PC-3 (cell line): Measurements from ENCODE around the gene BARHL1. TPM values are rescaled to one million over a fixed set of nuclear protein-coding genes. Genes with fewer than 3 reads are reported as not detected.

ENCODE experiments used
- ATAC-seq: fragments of 200-7000 bp; cut with Tn5 transposase; 2 replicates; pipeline ENCODE4 v1.9.1; 2020; ENCODE audit warnings: mild to moderate bottlenecking, moderate library complexity
- BruUV-seq: library from RNA; stranded (reverse); fragments of 400-500 nt; replicated peaks from 2 replicates; lab custom pipeline; 2021; lab: Mats Ljungman, UMichigan
- CTCF ChIA-PET: fragments of 300-600 bp; sonication (Branson Sonifier 250); formaldehyde crosslinking; loops from one replicate; lab custom pipeline; 2022; ENCODE audit warnings: antibody characterized with exemption; lab: Charles Lee
- POLR2A ChIA-PET: fragments of 300-600 bp; sonication (Branson Sonifier 250); formaldehyde crosslinking; loops from one replicate; lab custom pipeline; 2022; ENCODE audit warnings: antibody characterized with exemption; ENCODE audit not compliant: unreplicated experiment; lab: Charles Lee
- DNase-seq: peaks from one replicate; pipeline ENCODE4 v3.0.0-alpha.2; 2015
- H2AFZ ChIP-seq: fragments of 300-600 bp; sonication (generic); 2 replicates; pipeline ENCODE4 v1.6.0; 2016; ENCODE audit warnings: antibody characterized with exemption, low read length
- H3F3A ChIP-seq: fragments of 300-600 bp; sonication (generic); one replicate; pipeline ENCODE4 v1.6.0; 2017; ENCODE audit warnings: antibody characterized with exemption, low read length, control low read depth, mild to moderate bottlenecking; ENCODE audit not compliant: unreplicated experiment
- H3K27ac ChIP-seq: fragments of 300-600 bp; sonication (generic); 2 replicates; pipeline ENCODE4 v1.5.1; 2016; ENCODE audit warnings: mild to moderate bottlenecking, low read length
- H3K27me3 ChIP-seq: fragments of 300-600 bp; sonication (generic); 2 replicates; pipeline ENCODE4 v1.6.1; 2016; ENCODE audit warnings: low read length, mixed read lengths
- H3K36me3 ChIP-seq: fragments of 300-600 bp; sonication (generic); 2 replicates; pipeline ENCODE4 v1.6.1; 2016; ENCODE audit warnings: low read depth, mixed run types, low read length, mixed read lengths
- H3K4me1 ChIP-seq: fragments of 300-600 bp; sonication (generic); 2 replicates; pipeline ENCODE4 v1.5.1; 2016; ENCODE audit warnings: low read length; ENCODE audit not compliant: insufficient read depth
- H3K4me2 ChIP-seq: fragments of 300-600 bp; sonication (generic); 2 replicates; pipeline ENCODE4 v1.6.0; 2016; ENCODE audit warnings: low read length
- H3K4me3 ChIP-seq: fragments of 300-600 bp; sonication (generic); 2 replicates; pipeline ENCODE4 v1.5.1; 2016; ENCODE audit warnings: mild to moderate bottlenecking, low read length, mixed read lengths
- H3K79me2 ChIP-seq: fragments of 300-600 bp; sonication (generic); 2 replicates; pipeline ENCODE4 v1.6.1; 2017; ENCODE audit warnings: low read length, mixed read lengths
- H3K9ac ChIP-seq: fragments of 300-600 bp; sonication (generic); 2 replicates; pipeline ENCODE4 v1.6.0; 2016; ENCODE audit warnings: mild to moderate bottlenecking, low read length
- H3K9me2 ChIP-seq: fragments of 300-600 bp; sonication (generic); replicated peaks from 2 replicates; pipeline ENCODE4 v1.6.1; 2016; ENCODE audit warnings: mixed run types, low read length, mixed read lengths
- H3K9me3 ChIP-seq: fragments of 300-600 bp; sonication (generic); 2 replicates; pipeline ENCODE4 v1.6.1; 2016; ENCODE audit warnings: low read length, mixed read lengths
- H4K20me1 ChIP-seq: fragments of 300-600 bp; sonication (generic); 2 replicates; pipeline ENCODE4 v1.6.1; 2016; ENCODE audit warnings: low read length, mixed read lengths
- EZH2 ChIP-seq: fragments of 300-600 bp; sonication (generic); IDR thresholded peaks from one replicate; pipeline ENCODE4 v1.6.1; 2017; ENCODE audit warnings: antibody characterized with exemption, mild to moderate bottlenecking, low read length; ENCODE audit not compliant: unreplicated experiment
- EZH2phosphoT487 ChIP-seq: fragments of 300-600 bp; sonication (generic); IDR thresholded peaks from 2 replicates; pipeline ENCODE4 v1.6.1; 2018; ENCODE audit warnings: mild to moderate bottlenecking, antibody characterized with exemption, low read length, borderline replicate concordance
- intact Hi-C: fragments of 100-400 bp; cut with micrococcal nuclease; formaldehyde crosslinking; loops from 2 replicates; pipeline ENCODE4 v1.9.0; 2023
- total RNA-seq: library from RNA; depleted of rRNA; stranded (reverse); fragments of >200 nt; gene quantifications from 2 replicates; pipeline ENCODE4 v1.2.3, GENCODE V29; 2014
- TF ChIP-seq, protein P1 (sequence below): fragments of 300-600 bp; sonication (generic); conservative IDR thresholded peaks from 2 replicates; pipeline ENCODE4 v1.5.1; 2017; ENCODE audit warnings: antibody characterized with exemption, low read depth, mild to moderate bottlenecking, low read length

BARHL1 gene
- total RNA-seq, 1 experiment from 2014 or later, result not detected

DNA sequence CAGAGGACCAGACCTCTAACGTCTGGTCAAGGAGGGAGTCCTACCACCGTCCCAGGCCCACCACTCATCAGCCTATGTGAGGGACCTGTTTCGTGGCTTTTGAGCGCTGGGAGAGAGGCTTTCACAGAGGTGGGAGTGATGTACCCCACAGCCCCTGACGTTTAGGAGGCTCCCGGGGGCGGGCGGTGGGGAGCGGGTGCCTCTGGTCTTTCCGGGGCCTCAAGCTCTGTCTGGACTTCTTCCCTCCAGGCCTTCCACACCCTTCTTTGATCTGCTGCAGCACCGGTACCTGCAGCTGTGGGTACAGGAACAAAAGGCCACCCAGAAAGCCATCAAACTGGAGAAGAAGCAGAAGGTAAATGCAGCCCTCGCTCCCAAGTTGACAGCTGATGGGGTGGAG, 45.1 kb upstream of the BARHL1 start:
- H3K36me3 ChIP-seq, result no peaks in the 10 kb centered on the region
- ATAC-seq, result no peak
- BruUV-seq, result no TSS peak

DNA sequence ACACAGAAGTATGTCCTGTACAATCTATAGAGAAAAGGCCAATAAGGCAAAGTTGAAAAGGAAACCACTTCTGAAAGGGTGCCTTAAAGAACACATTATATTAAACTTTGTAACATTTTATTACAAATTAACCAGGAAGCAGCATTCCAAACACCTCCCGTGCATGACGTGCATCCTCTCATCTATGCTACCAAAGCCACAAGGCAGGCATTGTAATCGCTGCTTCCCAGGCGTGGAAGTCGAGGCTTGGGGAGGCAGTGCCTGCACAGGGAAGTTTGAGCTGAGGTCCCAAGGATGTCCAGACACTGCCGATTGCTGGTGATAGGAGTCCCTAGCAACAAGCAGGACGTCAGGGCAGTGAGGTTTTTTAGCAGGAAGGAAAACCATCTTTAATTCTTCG, 44.3 kb upstream of the BARHL1 start:
- CTCF ChIA-PET, result no interaction called here
- TF ChIP-seq EZH2 (no peak), EZH2phosphoT487 (no peak)
- TF ChIP-seq, protein P1, sequence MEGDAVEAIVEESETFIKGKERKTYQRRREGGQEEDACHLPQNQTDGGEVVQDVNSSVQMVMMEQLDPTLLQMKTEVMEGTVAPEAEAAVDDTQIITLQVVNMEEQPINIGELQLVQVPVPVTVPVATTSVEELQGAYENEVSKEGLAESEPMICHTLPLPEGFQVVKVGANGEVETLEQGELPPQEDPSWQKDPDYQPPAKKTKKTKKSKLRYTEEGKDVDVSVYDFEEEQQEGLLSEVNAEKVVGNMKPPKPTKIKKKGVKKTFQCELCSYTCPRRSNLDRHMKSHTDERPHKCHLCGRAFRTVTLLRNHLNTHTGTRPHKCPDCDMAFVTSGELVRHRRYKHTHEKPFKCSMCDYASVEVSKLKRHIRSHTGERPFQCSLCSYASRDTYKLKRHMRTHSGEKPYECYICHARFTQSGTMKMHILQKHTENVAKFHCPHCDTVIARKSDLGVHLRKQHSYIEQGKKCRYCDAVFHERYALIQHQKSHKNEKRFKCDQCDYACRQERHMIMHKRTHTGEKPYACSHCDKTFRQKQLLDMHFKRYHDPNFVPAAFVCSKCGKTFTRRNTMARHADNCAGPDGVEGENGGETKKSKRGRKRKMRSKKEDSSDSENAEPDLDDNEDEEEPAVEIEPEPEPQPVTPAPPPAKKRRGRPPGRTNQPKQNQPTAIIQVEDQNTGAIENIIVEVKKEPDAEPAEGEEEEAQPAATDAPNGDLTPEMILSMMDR, result no peak
- POLR2A ChIA-PET, result no interaction called here

More for the DNA sequence above, 45.1 kb upstream of the BARHL1 start:
- intact Hi-C loops, result no loop called here
- POLR2A ChIA-PET, result no interaction called here
- CTCF ChIA-PET, result no interaction called here
- H3K9me2 ChIP-seq, result no peaks in the 10 kb centered on the region
- no peaks in the 10 kb centered on the region for H3F3A ChIP-seq
- no peaks in the 10 kb centered on the region for H3K27me3 ChIP-seq
- no peak overlapping the region for H3K4me2 ChIP-seq
- no peak for TF ChIP-seq EZH2phosphoT487
- no peak for TF ChIP-seq EZH2
- TF ChIP-seq, protein P1, result no peak
- DNase-seq, result no peak
- no peaks in the 10 kb centered on the region for H3K4me1 ChIP-seq
- no peak overlapping the region for H3K9ac ChIP-seq
- H3K4me3 ChIP-seq, result no peak overlapping the region
- H3K27ac ChIP-seq, result no peak overlapping the region
- no peaks in the 10 kb centered on the region for H3K79me2 ChIP-seq
- H4K20me1 ChIP-seq, result no peaks in the 10 kb centered on the region
- H3K9me3 ChIP-seq, result no peaks in the 10 kb centered on the region
- H2AFZ ChIP-seq, result no peak overlapping the region

GRCh38 chr9:132539096-132539495, 43.3 kb upstream of the BARHL1 start:
- Histone ChIP-seq H3K9me3 (no peaks in the 10 kb centered on the region), H3K4me1 (no peaks in the 10 kb centered on the region), H2AFZ (no peak overlapping the region), H3K9ac (no peak overlapping the region), H3K4me2 (no peak overlapping the region), H3K36me3 (no peaks in the 10 kb centered on the region), H3F3A (no peaks in the 10 kb centered on the region), H3K79me2 (no peaks in the 10 kb centered on the region), H4K20me1 (no peaks in the 10 kb centered on the region), H3K27ac (no peak overlapping the region), H3K4me3 (no peak overlapping the region), H3K27me3 (no peaks in the 10 kb centered on the region), H3K9me2 (no peaks in the 10 kb centered on the region)
- ATAC-seq (no peak), DNase-seq (no peak)
- CTCF ChIA-PET, result no interaction called here
- POLR2A ChIA-PET, result no interaction called here
- intact Hi-C loops, result no loop called here
- no TSS peak for BruUV-seq
- TF ChIP-seq EZH2phosphoT487 (no peak), EZH2 (no peak)
- TF ChIP-seq, protein P1, result no peak

More for the DNA sequence above, 44.3 kb upstream of the BARHL1 start:
- Histone ChIP-seq H3K4me3 (no peak overlapping the region), H3K9me2 (no peaks in the 10 kb centered on the region), H3K36me3 (no peaks in the 10 kb centered on the region), H3K9me3 (no peaks in the 10 kb centered on the region), H2AFZ (no peak overlapping the region), H3K4me2 (no peak overlapping the region), H3K4me1 (no peaks in the 10 kb centered on the region), H3K79me2 (no peaks in the 10 kb centered on the region), H4K20me1 (no peaks in the 10 kb centered on the region), H3F3A (no peaks in the 10 kb centered on the region), H3K27me3 (no peaks in the 10 kb centered on the region), H3K27ac (no peak overlapping the region), H3K9ac (no peak overlapping the region)
- BruUV-seq, result no TSS peak
- DNase-seq, result no peak
- no peak for ATAC-seq
- intact Hi-C loops, result no loop called here
